Bronchial epithelial cell (primary cell): Measurements from ENCODE around the gene LBX2. TPM values are rescaled to one million over a fixed set of nuclear protein-coding genes. Genes with fewer than 3 reads are reported as not detected.

Experiments used
- DNase-seq: peaks from one replicate; pipeline ENCODE4 v3.0.0-alpha.2; 2010; ENCODE audit warnings: low read depth
- FAIRE-seq: peaks from 2 replicates; lab custom pipeline; 2011; peaks lifted over from hg19 to GRCh38; lab: Jason Lieb, UNC
- H3K27me3 ChIP-seq: 2 replicates; pipeline ENCODE4 v1.5.1; 2011; ENCODE audit warnings: low read length; ENCODE audit not compliant: control insufficient read depth, insufficient read depth
- H3K36me3 ChIP-seq: 2 replicates; pipeline ENCODE4 v1.5.1; 2011; ENCODE audit warnings: low read length; ENCODE audit not compliant: control insufficient read depth, insufficient read depth
- H3K4me3 ChIP-seq: 2 replicates; pipeline ENCODE4 v1.5.1; 2011; ENCODE audit warnings: mild to moderate bottlenecking, low read depth, low read length, control low read depth
- total RNA-seq: library from RNA; depleted of rRNA; stranded (reverse); fragments of >200 nt; gene quantifications from 2 replicates; pipeline ENCODE4 v1.2.1, GENCODE V29; 2014
- TF ChIP-seq, protein P1 (sequence below): IDR thresholded peaks from 2 replicates; pipeline ENCODE4 v1.5.1; 2011; ENCODE audit warnings: mild to moderate bottlenecking, moderate library complexity, low read length, control low read depth, inconsistent platforms; ENCODE audit not compliant: insufficient read depth, severe bottlenecking

The LBX2 gene
- total RNA-seq, 1 donor from 2014 or later, result 0.53 TPM

DNA sequence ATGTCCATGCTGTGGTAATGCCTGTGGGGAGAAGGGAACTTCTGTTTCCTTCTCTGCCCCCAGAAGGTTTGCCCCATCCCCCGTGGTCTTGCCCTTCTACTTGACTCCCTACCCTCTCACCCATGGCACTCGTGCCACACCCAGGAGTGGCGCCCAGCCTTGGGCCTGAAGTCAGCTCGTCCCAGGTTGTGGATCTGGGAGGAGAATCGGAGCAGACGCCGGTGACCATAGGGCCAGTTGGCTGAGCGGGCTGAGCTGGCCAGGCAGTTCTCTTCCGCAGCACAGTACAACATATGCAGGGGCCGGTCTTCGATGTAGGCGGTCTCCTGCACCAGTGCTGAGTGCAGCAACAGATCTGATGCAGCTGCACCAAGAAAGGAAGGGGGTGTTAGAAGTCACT, 35.0 kb upstream of the LBX2 start:
- DNase-seq (no peak), FAIRE-seq (no peak)
- no peak overlapping the region for H3K4me3 ChIP-seq
- H3K36me3 ChIP-seq, result peaks cover 7% of the 10 kb centered on the region
- TF ChIP-seq, protein P1, sequence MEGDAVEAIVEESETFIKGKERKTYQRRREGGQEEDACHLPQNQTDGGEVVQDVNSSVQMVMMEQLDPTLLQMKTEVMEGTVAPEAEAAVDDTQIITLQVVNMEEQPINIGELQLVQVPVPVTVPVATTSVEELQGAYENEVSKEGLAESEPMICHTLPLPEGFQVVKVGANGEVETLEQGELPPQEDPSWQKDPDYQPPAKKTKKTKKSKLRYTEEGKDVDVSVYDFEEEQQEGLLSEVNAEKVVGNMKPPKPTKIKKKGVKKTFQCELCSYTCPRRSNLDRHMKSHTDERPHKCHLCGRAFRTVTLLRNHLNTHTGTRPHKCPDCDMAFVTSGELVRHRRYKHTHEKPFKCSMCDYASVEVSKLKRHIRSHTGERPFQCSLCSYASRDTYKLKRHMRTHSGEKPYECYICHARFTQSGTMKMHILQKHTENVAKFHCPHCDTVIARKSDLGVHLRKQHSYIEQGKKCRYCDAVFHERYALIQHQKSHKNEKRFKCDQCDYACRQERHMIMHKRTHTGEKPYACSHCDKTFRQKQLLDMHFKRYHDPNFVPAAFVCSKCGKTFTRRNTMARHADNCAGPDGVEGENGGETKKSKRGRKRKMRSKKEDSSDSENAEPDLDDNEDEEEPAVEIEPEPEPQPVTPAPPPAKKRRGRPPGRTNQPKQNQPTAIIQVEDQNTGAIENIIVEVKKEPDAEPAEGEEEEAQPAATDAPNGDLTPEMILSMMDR, result no peak
- no peaks in the 10 kb centered on the region for H3K27me3 ChIP-seq

GRCh38 chr2:74533464-74533863, 34.1 kb upstream of the LBX2 start:
- Histone ChIP-seq H3K36me3 (peaks cover 7% of the 10 kb centered on the region), H3K4me3 (no peak overlapping the region), H3K27me3 (no peaks in the 10 kb centered on the region)
- FAIRE-seq, result no peak
- TF ChIP-seq, protein P1, result no peak
- DNase-seq, result no peak

DNA sequence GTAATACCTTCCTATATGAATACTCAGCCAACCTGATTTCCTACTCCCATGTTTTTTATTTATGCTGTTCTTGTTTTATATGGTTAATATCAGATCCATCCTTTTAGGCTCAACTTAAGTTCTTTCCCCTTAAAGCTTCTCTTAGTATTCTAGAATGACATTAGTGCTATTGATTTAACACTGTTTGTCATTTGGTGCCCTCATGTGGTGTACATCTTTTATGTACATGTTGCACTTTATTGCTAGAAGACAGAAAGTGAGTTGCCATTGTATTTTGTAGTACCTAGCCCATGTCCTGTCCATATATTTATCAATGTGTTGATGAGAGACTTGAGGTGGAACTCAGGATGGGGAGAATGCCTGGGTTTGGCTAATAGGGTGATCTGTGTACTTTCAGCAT, 32.8 kb upstream of the LBX2 start:
- TF ChIP-seq, protein P1, result peak; percentile 28
- H3K4me3 ChIP-seq, result no peak overlapping the region
- no peak for FAIRE-seq
- H3K36me3 ChIP-seq, result peaks cover 11% of the 10 kb centered on the region
- DNase-seq, result peak; percentile 63
- no peaks in the 10 kb centered on the region for H3K27me3 ChIP-seq

DNA sequence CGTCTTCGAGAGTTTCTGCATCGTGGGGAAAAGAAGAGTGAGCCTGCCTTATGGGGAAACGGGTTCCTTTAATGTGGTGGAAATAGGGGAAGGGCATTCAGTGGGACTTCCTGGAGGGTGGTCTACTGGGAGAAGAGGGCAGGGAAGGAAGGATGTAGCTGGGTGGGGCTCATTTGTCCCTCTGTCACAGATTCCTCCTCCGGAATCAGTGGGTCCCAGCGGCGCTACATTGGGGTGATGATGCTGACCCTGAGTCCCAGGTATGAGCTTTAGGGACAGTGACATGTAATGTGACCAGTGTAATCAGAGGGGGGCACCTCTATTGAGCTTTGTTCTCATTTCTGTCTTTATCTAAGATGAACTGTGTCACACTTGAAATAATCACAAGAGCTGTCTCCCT, 32.3 kb upstream of the LBX2 start:
- FAIRE-seq (no peak), DNase-seq (no peak)
- TF ChIP-seq, protein P1, result no peak
- Histone ChIP-seq H3K36me3 (peaks cover 14% of the 10 kb centered on the region), H3K27me3 (no peaks in the 10 kb centered on the region), H3K4me3 (no peak overlapping the region)

- FAIRE-seq (no peak), DNase-seq (no peak)
- H3K27me3 ChIP-seq, result no peaks in the 10 kb centered on the region
- H3K36me3 ChIP-seq, result peaks cover 16% of the 10 kb centered on the region
- peak overlapping the region; percentile 92 for H3K4me3 ChIP-seq
- TF ChIP-seq, protein P1, result no peak
These were observed 31.1 kb upstream of the LBX2 start for GRCh38 chr2:74530239-74531187.
